ENCODE data around the gene TIMP3. TPM values are rescaled to one million over a fixed set of nuclear protein-coding genes. Genes with fewer than 3 reads are reported as not detected.

Gene TIMP3
- total and polyA plus RNA-seq, 10 donors = 19.7 to 689 (median 367) TPM

GRCh38 chr22:32874976-32875375 is 73.5 kb downstream of the TIMP3 start:
- Histone ChIP-seq H3K27ac (no peak overlapping the region), H3K4me1 (peaks cover 0 to 7% (median 0%) of the 10 kb centered on the region in 6 donors), H3K9me3 (no peaks in the 10 kb centered on the region), H3K36me3 (no peaks in the 10 kb centered on the region), H3K27me3 (replicated peaks in 1 of 7) (peaks cover 0 to 5% (median 0%) of the 10 kb centered on the region in 7 donors), H3K4me3 (no peak overlapping the region)
- WGBS, 5 donors = 37 to 49% (median 39%) methylated on average over 10 of the region's 10 CpGs
- TF ChIP-seq POLR2A (IDR thresholded peaks at IDR 0.05) (no peak), POLR2AphosphoS5 (IDR thresholded peaks at IDR 0.05) (no peak), CTCF (IDR thresholded peaks at IDR 0.05 in 8 of 11, conservative IDR thresholded peaks at IDR 0.05 in 3 of 11) (no peak)
- no peak for DNase-seq
- intact Hi-C loops (cut with DNase I; ENCODE audit: low total_unique reads) = no loop called here

DNA sequence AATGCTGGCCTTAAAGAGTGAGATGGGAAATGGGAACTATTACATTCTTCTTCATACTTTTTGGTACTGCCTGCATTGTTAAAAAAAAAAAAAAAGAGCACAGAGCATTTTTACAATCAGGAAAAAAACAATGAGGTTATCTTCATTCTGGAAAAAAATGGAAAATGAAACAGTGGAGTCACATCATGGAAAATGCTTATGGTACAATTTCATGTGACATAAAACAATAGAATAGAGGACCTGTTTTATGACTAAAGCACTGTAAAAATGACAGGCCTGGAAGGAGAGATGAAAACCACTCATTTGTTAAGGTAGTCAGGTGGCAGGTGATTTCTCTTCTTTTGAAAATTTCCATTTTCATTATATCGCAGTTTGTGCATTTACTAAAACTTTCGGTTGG is 75.0 kb downstream of the TIMP3 start:
- no peaks in the 10 kb centered on the region for H3K9me3 ChIP-seq
- WGBS, 5 donors = 92 to 96% (median 95%) methylated on average over 2 of the region's 2 CpGs
- intact Hi-C loops (cut with DNase I; ENCODE audit: low total_unique reads) = no loop called here
- H3K4me1 ChIP-seq = peaks cover 3 to 22% (median 12%) of the 10 kb centered on the region in 6 donors
- H3K36me3 ChIP-seq = no peaks in the 10 kb centered on the region
- H3K4me3 ChIP-seq = no peak overlapping the region
- no peak for DNase-seq
- H3K27ac ChIP-seq = no peak overlapping the region
- TF ChIP-seq CTCF (IDR thresholded peaks at IDR 0.05 in 8 of 11, conservative IDR thresholded peaks at IDR 0.05 in 3 of 11) = no peak
- peaks cover 0 to 13% (median 0%) of the 10 kb centered on the region in 7 donors for H3K27me3 ChIP-seq (replicated peaks in 1 of 7)

- DNase-seq = no peak
- no peak overlapping the region for H3K4me3 ChIP-seq
- no peaks in the 10 kb centered on the region for H3K9me3 ChIP-seq
- intact Hi-C loops (cut with DNase I; ENCODE audit: low total_unique reads) = no loop called here
- TF ChIP-seq CTCF (IDR thresholded peaks at IDR 0.05 in 8 of 11, conservative IDR thresholded peaks at IDR 0.05 in 3 of 11) = no peak
- H3K36me3 ChIP-seq = no peaks in the 10 kb centered on the region
- H3K4me1 ChIP-seq = peaks cover 4 to 26% (median 16%) of the 10 kb centered on the region in 6 donors
- peaks cover 0 to 13% (median 0%) of the 10 kb centered on the region in 7 donors for H3K27me3 ChIP-seq (replicated peaks in 1 of 7)
- 69 to 90% (median 81%) methylated on average over 2 to 3 of the region's 3 CpGs for WGBS, 5 donors
- H3K27ac ChIP-seq = no peak overlapping the region
These were observed 75.7 kb downstream of the TIMP3 start for GRCh38 chr22:32877196-32877595.

DNA sequence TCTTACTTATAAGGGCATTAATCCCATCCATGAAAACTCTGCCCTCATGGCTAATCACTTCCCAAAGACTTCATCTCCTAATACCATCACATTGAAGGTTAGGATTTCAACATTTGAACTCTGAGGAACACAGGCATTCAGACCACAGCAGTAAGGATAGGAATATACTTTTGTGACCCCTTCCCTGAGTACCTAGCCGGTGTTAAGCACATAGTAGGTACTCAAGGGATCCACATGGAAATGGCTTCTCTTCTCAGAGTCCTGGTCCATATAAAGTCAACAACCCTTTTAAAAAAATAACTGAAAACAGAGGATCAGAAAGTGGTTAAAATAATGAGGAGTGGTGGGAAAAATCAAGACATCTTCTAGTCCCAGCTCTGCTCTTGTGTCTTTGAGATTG is 78.0 kb downstream of the TIMP3 start:
- TF ChIP-seq POLR2AphosphoS5 (IDR thresholded peaks at IDR 0.05) (no peak), POLR2A (IDR thresholded peaks at IDR 0.05) (no peak), CTCF (IDR thresholded peaks at IDR 0.05 in 8 of 11, conservative IDR thresholded peaks at IDR 0.05 in 3 of 11) (no peak)
- Histone ChIP-seq H3K4me3 (no peak overlapping the region), H3K9me3 (no peaks in the 10 kb centered on the region), H3K4me1 (peaks cover 4 to 26% (median 16%) of the 10 kb centered on the region in 6 donors), H3K36me3 (no peaks in the 10 kb centered on the region), H3K27me3 (replicated peaks in 1 of 7) (peaks cover 0 to 13% (median 0%) of the 10 kb centered on the region in 7 donors), H3K27ac (no peak overlapping the region)
- intact Hi-C loops (cut with DNase I; ENCODE audit: low total_unique reads) = no loop called here
- no peak for DNase-seq
- WGBS, 5 donors = 0 to 95% (median 91%) methylated on average over 1 of the region's 1 CpG

All from spleen (tissue), 11 donors.